Activated CD4-positive, CD25-positive, alpha-beta regulatory T cell (primary cell): ENCODE results near the gene GRM1.

Source experiments
- DNase-seq, 4 experiments: peaks; one replicate each; lab custom pipeline; 2025; lab: John Stamatoyannopoulos, UW

Gene GRM1

DNA sequence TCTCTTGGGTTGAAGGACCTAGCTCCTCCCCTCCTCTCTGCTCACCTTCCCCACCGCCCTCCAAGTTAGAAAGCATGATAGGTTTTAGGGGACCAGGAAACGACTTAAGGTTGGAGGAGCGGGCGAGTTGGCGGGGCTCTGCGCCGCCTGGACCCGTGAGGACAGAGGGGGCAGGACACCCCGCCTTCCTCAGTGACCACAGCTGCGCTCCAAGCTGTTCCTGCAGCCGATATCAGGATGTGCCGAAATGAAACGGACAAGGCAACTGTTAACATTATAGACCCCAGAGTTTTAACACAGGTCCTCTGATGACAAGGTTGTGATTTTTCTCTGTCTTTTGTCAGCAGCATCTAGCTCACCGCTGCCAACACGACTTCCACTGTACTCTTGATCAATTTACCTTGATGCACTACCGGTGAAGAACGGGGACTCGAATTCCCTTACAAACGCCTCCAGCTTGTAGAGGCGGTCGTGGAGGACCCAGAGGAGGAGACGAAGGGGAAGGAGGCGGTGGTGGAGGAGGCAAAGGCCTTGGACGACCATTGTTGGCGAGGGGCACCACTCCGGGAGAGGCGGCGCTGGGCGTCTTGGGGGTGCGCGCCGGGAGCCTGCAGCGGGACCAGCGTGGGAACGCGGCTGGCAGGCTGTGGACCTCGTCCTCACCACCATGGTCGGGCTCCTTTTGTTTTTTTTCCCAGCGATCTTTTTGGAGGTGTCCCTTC, at the start of gene GRM1:
GRM1 (plus strand) TSS at position 212 of the 722 bp plus-strand sequence; CDS start at position 668, 456 bp downstream.
- DNase-seq: no peak

DNA sequence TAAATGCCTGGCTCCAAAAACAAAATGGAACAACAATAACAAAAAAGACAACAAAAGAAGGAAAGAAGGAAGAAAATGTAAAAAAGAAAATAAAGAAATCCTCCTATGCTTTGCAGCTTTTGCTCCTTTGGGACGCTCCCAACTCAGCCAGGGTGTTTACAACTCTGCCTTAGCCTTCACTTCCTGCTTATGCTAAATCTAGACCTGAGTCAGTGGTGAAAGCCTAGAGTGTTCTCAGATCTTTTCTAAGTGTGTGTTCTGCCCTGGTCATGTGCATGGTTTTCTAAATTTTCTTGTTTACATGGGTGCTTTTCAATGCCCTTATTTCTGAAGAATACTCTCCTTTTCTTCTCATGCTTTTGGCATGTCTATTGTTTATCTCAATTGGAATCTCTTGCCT, 19.5 kb upstream of the GRM1 start:
- DNase-seq: no peak

DNA sequence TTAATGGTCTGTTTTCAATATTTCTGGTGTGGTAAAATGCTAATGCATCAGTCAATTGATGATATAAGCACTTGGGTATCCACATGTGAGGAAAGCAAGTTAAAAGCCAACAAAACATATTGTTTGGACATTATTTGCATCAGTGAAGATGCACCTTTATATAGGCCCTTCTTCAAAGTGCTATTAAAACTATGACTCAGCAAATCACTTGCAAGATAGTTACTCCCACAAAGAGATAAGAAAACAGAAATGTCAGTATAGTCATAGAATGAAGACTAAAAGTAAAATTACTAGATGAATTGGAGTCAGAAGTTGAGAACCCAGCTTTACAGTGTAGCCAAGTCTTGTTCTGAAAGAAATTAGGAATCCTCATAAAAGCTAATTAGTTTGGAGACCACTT, 14.6 kb upstream of the GRM1 start:
- no peak for DNase-seq

DNA sequence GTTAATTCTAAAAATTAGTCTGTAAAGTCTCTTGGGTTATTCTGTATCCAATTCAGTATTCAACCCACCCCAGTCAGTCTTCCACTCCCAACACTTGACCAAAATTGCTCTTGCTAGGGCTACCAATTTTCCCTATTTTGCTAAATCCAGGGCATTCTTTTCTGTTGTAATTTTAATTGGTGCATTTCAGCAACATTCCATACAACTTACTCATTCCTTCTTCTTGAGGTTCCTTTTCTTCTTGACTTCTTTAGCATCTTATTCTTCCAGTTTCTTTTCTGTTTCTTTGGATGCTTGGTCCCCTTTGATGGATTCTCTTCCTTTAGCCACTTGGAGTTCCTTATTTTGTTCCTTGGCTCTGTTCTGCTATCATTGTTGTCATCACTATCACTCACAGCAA, 11.2 kb upstream of the GRM1 start:
- no peak for DNase-seq

DNA sequence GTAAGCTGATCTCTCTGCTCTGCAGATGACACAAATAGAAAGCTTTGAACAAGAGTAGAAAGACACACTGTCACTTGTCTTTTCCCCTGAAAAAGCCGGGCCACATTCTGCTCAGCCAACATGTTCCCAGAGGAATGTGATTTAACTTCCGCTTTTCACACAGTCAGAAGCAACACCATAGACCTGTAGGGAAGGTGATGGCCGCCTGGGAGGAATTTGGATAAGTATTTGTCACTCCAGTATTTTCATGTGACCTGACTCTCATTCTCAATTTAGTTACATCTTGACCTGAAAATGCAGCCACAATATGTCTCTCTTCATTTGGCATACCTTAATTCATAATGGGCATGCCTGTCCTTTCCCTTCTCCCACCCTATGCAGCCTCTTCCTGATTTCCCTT, 2.0 kb upstream of the GRM1 start:
- no peak for DNase-seq

DNA sequence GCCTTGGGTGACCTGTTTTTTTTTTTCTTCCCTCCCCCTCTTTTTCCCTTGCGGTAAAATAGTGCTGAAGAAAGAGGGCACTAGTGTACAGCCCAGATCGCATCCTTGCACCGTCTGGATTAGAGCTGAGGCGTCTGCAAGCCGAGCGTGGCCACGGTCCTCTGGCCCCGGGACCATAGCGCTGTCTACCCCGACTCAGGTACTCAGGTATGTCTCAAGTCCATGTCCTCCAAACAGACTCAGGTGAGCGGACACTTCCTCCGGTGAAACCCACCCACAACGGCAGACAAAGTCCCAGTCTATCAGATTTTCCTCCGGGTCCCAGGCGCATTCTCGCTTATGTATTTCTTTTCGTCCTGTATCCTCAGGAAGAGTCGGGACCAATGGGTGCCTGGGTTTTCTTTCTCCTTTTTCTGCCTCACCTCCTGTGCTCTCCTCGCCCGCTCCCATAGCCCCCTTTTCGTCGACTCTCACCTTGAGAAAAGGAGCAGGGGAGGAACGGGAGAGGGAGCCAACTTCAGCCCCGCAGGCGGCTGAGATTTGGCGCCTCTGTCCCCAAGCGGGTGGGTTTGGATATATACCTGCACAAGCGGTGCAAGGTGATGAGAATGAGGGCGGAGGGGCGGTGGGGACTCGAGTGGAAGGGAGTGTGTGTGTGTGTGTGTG, 1.1 kb upstream of the GRM1 start:
- no peak for DNase-seq

DNA sequence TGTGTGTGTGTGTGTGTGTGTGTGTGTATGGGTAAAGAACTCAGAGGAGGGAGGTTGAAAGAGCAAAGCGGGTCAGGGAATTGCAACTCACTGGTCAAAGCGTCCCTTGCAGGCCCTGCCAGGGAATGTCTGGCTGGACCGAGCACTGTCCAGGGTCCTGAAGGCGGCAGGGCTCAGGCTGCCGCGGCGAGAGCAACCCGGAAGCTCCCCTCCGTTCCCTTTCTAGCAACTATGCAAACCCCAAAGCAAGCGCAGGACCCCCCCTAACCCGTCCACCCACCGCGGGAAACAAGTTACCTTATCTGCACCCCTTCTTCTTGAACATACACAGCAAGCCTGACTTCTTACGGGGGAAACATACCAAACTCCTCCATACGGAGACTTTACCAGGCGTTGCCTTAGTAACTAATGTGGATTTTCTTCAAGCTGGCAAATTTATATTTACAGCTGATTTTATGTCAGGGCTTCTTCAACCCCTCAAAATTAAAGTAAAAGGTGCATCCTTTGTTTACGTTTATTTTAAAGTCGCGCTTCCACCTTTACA, 538 bp upstream of the GRM1 start:
- DNase-seq: no peak

DNA sequence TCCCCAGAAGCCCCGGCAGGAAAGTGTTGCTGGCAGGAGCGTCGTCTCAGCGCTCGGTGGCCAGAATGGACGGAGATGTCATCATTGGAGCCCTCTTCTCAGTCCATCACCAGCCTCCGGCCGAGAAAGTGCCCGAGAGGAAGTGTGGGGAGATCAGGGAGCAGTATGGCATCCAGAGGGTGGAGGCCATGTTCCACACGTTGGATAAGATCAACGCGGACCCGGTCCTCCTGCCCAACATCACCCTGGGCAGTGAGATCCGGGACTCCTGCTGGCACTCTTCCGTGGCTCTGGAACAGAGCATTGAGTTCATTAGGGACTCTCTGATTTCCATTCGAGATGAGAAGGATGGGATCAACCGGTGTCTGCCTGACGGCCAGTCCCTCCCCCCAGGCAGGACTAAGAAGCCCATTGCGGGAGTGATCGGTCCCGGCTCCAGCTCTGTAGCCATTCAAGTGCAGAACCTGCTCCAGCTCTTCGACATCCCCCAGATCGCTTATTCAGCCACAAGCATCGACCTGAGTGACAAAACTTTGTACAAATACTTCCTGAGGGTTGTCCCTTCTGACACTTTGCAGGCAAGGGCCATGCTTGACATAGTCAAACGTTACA, 817 bp downstream of the GRM1 start:
- no peak for DNase-seq

DNA sequence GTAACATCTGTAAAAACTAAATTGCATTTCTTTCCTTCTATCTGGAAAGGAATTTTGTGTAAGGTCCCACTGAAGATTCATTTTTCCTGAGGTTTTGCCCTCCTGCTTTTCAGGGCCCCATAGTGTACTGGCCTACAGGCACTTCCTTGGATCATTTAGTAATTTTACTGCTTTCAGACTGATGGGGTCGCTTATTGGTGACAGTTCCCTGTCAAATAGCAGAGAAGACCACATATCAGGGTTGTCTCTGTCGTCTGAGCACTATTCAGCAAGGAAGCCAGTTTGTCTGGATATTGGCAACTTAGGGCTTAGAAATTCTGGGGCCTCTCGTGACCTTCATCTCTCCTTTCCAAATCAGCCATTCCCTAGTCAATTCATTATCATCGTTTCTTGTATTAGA, 3.5 kb downstream of the GRM1 start:
- no peak for DNase-seq

DNA sequence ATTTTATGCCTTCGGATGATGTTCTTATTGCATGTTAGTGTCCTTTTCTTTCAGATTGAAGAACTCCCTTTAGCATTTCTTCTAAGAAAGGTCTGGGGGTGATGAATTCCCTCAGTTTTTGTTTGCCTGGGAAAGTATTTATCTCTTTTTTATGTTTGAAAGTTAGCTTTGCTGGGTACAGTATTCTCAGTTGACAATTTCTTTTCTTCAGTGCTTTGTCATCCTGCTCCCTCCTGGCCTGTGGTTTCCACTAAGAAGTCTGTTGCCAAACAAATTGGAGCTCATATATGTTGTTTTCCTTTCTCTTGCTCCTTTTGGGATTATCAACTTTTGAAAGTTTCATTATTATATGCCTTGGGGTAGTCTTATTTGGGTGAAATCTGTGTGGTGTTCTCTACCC, 11.5 kb downstream of the GRM1 start:
- DNase-seq: no peak

DNA sequence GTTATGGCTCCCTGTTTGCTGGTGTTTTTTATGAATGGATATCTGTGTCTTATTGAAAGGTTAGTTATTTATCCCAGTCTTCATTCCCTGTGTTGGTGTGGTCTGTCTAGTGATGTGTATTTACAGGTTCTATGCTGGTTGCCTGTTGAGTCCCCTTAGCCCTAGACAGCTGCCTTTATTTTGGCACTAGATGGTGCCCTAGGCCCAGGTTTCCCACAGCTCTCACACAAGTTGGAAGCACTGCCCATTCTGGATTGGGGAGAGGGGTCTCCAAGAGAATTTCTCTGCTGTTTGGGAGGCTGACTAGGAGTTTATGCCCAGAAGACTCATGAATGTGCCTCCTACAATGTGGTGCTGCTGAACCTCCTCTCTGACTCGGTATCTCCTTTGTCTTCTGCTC, 12.4 kb downstream of the GRM1 start:
- no peak for DNase-seq

DNA sequence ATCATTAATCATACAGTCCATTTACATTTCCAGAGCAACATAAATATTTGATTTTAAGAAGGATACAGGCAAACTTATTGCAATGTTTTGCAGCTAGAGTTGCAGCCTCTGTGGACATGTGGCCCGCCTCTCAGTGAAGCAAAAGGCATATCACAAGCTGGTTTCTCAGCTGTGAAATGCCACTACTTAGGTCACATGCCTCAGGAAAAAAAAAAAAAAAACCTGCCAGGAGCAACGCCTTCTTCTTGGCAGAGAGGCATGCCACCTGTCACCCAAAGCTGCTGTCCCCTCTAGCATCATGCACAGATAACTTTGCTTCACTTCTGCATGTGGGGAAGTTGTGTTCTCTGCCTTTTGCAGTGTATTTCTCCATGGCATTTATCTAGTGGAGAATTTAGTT, 18.5 kb downstream of the GRM1 start:
- DNase-seq: no peak

DNA sequence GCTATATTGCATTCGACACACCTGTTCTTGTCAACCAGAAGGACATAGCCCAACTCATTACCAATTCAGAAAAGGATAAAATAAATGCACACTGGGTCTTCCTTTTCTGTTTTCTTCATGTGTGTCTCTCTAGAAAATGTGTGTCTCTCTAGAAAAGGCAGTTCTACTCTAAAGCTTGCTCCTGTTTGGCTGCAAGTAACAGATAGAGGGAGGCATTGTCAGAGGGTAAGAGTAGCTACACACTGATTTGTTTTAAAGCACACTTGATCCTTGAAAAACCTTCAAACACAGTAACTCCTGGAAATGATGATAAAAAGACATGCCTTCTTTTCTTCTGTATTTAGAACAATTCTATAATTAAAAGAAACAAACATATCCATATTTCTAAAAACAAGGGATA, 21.3 kb downstream of the GRM1 start:
- DNase-seq: no peak

DNA sequence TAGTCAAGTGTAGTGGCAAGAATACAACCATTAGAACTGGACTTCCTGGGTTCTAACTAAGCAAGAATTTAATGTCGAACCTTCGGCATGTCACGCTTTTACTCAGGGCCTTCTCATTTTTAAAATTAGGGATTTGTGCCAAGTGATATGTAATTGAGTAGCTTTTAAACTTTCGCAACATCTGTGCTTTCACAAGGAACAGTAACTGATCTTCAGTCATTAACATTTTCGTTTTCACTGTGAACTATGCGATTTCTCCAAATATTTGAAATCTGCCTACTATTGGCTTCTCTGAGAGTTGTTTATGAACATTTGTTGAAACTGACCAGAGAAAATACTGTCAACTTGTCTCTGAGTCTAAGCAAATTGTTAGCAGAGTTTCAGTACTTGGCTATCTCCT, 27.6 kb downstream of the GRM1 start:
- DNase-seq: no peak

DNA sequence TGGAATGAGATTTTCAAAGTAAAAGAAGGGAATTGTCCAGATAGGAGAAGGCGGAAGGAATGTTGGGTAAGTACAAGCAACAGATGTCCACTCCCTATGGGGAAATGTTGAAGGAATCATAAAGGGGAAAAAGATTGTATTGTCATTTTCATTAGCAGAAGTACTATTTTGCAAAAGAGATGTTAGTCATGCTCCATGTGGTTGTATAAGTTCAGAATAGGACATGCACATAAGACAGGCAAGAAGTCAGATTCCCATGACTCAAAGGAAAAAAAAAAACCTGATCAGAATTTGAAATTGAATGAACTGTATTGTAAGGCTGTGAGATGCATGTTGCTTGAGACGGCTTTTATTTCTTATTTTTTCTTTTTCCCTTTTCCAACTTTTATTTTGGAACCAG, 36.8 kb downstream of the GRM1 start:
- no peak for DNase-seq

DNA sequence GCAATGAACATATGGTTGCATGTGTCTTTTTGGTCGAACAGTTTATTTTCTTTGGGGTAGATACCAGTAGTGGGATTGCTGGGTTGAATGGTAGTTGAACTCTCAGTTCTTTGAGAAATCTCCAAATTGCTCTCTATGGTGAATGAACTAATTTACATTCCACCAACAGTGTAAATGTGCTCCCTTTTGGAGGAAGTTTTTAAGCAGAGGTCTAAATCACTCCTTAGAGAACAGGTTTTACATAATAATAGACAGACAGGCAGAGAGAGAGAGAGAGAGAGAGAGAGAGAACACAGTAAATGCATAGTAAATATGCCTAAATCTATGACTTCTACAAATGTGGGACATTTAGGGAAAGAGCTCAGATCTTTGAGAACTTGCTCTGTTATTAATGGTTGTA, 37.6 kb downstream of the GRM1 start:
- no peak for DNase-seq

DNA sequence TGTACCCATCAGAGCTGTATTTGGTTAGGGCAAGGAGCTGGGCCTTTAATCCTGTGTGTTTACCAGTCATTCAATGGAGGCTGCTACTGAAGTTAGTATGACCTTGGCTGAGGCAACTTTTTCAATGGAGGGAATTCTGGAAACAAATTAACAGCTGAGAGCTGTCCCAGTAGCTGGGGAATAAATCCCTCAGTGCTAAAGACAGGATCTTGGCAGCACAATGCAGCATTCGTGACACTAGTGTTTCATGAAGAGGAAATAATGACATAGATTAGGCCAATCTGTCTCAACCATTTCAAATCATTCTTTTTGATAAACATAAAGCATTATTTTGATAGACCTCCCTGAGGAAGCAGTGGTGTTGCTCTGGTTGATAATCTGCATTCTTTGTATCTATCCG, 42.9 kb downstream of the GRM1 start:
- no peak for DNase-seq

DNA sequence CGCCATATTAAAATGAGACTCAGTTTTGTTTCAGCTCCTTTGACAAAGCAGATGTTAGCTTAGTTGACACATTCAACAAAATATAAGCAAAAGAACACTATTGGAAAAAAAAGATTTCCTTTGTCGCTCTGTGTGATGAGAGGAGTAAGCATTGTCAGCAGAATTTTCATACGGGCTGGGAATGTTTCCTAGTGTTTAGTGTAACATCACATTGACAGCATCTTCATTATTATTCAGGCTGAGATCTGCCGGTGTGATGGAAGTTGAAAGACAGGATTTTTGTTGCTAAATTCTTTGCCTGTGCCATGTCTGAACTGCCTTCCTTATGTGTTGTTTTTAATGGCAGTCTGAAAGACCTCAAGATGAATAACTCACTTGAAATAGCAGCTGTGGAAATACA, 49.1 kb downstream of the GRM1 start:
- DNase-seq: no peak

DNA sequence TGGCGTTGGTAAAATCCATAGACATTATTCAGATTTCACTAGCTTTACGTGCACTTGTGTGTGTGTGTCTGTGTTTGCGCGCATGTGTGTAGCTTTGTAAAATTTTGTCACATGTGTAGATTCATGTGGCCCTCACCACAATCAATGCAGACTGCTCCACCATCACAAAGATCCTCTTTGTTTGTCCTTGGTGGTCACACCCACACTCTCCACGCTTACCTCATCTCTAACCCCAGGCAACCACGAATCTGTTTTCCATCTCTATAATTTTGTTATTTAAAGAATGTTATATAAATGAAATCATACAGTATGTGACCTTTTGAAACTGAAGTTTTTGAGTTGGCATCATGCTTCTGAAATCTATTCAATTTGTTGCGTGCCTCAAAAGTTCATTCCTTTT, 58.5 kb downstream of the GRM1 start:
- DNase-seq: no peak

DNA sequence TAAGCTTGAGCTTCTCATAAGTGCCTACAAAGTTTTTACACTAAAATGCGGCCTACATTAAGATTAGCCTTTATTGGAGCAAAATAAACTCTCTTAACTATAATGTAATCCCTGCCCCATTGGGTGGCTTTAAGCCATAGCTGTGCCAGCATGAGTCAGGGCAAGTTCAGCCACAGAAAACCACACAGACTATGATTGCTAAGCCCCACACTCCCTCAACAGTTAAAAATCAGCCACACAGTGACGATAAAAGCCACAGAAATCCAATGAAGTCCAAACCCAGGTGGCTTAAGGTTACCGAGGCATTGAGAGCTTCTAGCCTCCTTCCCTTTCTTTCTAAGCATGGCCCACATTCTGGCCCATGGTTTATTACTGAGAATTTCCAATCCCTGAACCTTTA, 61.6 kb downstream of the GRM1 start:
- DNase-seq: no peak

DNA sequence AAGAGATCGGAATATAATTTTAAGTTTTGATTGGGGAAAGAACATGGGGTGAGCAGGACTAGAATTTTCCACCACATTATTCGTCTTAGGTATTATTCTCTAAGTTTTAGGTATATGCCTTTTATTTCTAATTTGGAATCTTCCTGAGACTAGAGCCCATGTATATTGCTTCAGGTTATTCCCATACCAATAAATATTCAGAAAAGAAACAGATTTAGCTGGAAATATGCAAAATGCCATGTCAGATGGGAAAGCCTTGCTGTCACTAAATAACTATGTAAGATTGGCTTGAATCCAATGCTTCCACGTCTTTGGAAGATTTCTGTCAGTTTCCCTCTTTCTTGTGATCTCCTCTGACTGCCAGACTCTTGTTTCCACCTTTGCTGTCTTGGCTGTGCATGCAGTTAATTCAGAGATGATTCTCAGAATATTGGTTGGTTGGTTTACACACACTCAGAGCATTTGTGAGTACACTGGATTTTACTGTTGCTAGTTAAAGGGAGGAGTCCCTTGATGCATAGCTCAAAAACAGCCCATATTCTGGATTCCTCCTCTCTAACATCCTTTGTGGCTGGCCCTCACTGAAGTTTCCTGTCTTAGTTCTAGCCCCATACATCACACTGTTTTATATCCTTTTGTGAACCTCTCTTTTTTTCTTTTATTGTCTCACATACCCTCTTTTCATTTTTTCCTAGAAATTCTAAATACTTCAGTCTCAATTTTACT, 64.3 kb downstream of the GRM1 start:
- no peak for DNase-seq

DNA sequence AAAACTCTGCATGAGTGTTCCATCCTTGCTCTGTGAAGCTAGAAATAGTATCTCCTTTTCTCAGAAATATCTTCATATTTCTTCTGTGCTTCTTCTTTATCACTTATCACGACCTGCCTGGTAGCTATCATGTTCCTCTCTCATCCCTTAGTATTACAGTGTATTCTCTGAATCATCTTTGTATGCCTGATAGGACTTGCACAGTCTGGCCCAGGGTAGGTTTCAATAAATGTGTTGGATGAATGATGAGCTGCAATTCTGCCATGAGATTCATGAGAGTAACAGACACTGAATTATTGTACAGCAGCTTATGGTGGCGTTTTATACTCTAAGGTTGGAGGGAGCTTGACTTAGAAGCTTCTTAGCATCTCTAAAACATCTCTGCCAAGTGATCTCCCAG, 66.6 kb downstream of the GRM1 start:
- no peak for DNase-seq

DNA sequence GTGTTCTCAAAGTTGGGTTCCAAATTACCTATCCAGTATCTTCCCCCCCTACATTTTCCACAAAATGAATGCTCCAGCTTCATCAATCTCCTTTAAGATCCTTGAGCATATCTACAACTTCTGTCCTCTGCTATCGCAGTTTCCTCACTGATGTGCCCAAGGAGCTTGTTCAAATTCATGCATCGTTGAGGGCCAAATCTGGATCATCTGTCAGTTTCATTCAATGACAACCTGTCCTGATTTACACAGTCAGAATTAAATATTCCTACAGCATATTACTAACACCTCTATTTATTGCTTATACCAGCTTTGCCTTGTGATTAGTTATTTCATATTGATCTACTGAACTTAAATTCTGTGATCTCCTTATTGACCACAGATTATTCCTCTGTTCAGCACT, 68.7 kb downstream of the GRM1 start:
- DNase-seq: no peak
